GM19023 (cell line): Measurements from ENCODE around the gene VWA2.
A peak's percentile ranks its signal among the peaks of the same experiment; 100 is the strongest.

Experiments used
- ATAC-seq: cut with Tn5 transposase; IDR thresholded peaks from one replicate; pipeline ENCODE4 v1.9.1; 2021; ENCODE audit warnings: mild to moderate bottlenecking, moderate library complexity; ENCODE audit not compliant: unreplicated experiment

The VWA2 gene

GRCh38 chr10:114337510-114338462 is 98.7 kb downstream of the VWA2 start:
- ATAC-seq: peak; percentile 62

- no peak for ATAC-seq
Observed at GRCh38 chr10:114340816-114341215, 101.8 kb downstream of the VWA2 start.
